Measurements from ENCODE around the gene PDLIM3.
"Not testable (repeated sequence)": the region's sequence is repeated elsewhere in the genome, so short reads cannot be mapped to it uniquely, and the experiment has no call there.

The PDLIM3 gene

DNA sequence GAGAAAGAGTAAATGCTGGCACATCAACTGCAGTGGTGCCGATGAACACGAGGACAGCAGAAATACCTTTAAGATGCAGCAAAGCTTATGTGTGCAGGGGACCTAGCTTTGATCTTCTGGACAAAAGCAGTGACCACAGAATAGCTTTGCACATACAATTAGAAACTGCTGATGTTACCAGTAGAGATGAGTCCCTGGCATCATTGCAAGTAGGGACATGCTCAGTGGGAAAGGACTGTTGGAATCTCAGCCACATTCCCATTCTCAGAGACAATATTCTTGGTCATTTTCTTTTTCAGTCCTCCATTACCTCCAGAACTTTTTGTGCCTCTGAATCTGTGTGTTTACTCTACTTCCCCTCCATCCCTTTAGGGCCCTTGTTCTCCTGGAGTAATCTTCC is 16.9 kb upstream of the PDLIM3 start:
- DNase-seq: no peak

DNA sequence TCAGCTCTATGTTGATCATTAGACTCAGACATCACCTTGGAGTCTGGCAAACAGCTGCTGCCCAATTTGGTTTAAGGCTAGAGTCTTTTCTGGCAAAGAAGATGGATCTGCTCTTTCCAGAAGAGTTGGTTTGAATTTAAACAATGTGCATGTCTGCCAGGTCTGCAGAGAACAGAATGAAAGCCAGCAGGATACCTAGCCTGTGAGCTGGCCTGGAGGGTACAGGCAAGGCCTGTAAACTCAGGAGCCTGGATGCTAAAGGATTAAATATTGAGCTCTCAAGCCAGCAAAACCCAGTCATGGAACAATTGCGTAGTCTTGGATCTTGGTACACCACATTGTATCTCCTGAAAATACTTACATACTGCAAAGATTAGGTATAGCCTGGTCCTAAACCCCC is 15.6 kb upstream of the PDLIM3 start:
- no peak for DNase-seq

DNA sequence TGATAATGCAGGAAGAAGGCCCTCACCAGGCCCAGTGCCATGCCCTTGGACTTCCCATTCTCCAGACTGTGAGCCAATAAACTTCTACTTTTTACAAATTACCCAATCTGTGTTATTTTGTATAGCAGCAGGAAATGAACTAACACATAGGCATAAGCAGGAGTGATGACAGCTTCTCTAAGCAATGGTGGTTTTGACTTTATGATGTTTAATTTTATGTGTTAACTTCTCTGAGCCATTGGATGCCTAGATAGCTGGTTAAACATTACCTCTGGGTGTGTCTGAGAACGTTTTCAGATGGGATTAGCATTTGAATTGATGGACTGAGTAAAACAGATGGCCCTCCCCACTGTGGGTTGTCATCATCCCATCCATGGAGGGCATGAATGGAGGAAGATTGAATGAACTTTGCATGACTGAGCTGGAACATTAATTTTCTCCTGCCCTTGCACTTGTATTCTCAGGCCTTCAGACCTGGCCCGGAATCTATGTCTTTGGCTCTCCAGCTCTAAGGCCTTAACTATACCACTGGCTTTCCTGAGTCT is 13.9 kb upstream of the PDLIM3 start:
- DNase-seq: no peak

DNA sequence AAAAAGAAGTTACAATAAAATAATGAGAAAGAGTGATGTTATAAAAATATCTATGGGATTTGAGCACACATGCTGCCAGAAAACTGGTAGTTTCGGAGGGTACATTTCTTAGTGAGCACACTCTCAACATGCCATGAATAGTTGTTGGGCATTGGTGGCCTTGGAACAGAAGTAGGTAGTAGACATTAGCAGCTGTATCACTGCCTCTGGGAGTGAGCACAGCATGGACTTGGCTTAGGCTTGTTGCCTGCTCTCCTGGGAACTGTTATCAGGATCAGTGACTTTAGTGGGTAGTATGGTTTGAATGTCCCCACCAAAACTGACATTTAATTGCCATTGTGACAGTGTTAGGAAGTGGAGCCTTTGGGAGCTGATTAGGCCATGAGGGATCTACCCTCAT is 13.3 kb upstream of the PDLIM3 start:
- no peak for DNase-seq

DNA sequence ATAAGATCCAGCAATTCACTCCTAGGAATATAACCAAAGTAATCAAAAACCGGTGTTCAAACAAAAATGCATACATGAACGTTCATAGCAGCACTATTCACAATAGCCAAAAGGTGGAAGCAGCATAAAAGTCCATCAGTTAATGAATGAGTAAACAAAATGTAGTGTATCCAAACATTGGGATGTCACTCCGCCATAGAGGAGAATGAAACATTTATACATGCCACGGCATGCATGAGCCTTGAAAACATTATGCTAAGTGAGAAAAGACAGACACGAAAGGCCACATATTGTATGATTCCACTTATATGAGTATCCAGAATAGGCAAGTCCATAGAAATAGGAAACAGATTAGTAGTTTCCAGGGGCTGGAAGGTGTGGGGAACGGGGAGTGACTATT is 11.0 kb upstream of the PDLIM3 start:
- no peak for DNase-seq

DNA sequence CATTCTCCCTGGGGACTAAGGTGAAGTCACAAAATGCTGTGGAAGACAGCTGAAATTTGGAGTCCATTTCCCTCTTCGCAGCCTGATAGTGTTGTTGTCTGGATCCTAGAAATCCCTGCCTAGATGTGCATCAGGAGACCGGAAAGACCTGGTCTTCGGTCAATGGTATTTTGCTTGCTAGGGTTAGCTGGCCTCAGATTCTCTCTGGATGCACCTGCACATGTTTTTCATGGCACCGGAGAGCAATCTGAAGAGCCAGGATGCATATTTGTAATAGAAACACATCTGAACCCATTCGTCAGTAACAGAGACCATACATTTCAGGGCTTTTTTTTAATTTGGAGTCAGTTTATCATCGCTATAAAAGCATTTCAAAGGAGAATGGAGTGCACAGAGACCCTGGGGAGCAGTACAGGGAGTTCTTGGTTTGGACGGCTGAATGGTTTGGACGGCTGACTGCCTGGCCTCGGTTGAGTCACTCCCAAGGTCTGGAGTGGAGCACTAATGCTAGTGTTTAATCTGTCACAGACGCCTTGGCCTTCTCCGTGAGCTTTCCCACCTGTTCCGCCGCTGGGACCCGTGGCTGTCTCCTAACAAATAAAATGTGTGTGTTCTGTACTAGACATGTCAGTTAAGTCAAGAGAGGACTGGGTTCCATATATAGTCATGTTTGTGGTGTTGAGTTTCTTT is 7.5 kb upstream of the PDLIM3 start:
- DNase-seq: no peak

DNA sequence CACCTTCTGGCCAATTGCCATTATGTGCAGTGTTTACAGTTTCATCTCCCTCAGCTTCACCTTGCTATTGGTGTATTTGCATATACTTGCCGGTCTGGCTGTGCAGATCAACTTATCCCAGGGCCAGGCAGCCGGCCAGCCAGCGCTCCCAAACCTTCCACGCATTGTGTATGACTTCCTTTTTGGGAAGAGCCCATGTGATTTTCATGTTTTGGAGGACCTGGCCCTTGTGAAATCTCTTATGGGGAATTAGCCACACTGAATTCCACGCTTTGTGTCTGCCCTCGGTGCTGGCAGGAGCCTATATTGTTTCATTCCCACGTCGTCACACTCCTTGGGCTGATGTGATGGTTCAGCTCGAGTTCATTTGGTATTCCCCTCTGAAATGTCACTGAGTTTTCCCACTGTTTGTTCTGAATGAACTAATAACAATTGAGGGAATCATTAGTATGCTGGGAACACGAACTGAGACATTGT is 6.0 kb upstream of the PDLIM3 start:
- DNase-seq: no peak

DNA sequence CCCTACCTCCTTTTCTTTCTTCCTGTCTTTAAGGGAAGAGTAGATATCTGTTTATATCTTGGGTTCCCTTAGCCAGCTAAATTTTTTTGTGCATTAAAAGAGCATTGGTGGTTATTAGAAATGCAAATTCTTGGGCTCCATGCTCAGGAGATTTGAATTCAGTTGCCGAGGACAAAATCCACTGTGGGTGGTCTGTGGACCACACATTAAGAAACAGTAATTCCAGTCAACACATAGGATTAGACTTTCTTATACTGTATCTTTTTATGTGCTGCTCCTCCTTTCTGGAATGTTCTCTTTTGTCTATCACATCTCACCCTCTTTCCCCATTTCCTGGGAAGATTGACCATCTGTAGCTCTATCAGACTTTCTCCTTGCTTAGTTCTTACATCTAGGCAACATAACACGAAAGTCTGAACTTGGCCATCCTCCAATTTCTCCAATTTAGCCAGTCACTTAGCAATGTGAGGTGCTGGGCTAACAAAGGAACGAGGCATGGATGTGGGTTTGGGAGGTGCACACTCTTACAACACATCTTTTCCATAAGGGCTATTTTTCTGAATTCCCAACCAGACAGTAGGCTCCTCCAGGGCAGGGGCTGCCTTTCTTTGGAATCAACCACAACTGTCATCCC is 5.3 kb upstream of the PDLIM3 start:
- DNase-seq: no peak

DNA sequence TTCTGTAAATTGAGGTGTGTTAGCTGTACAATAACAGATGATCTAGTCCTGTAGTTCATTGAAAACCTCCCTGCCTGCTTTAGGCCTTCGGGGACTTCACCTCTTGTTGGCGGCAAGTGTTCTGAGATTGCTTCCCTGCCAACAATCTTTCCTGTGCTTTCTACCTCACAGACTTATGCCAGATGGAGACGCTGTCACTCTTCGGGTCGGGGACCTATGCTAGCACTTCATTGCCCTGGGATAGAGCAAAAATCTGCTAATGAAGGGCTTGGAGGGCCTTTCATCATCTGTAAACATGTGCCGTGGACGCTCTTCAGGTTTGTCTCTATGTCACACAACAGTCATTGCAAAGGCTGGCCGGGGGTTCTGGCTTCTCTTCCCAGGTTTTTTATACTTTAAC is 4.7 kb upstream of the PDLIM3 start:
- no peak for DNase-seq

DNA sequence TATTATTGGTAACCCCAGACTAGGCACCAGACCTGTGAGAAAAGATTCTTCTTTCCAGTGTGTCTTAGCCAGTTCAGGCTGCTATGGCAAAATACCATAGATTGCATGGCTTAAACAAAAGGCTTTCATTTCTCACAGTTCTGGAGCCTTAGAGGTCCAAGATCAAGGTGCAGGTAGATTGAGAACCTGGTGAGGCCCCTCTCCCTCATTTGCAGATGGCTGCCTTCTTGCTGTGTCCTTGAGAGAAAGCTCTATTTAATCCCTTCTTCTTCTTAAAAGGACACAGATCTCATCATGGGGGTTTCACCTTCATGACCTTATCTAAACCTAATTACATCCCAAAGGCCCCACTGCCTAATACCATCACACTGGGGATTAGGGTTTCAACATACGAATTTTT is 3.5 kb upstream of the PDLIM3 start:
- no peak for DNase-seq

DNA sequence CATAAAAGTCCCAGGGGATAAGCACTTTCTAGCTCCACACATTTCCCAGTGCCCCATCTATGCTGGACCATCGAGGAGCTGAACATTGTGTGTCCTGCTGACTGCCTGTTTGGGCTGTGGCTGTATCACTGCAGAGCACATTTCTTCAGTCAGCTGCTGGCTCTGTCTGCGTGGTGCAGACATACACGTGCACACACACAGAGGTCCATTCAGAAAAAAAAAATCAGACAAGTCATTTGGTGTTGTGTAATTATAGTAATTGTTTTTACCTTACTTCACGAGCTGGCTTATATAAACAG is 1.1 kb upstream of the PDLIM3 start:
- no peak for DNase-seq

DNA sequence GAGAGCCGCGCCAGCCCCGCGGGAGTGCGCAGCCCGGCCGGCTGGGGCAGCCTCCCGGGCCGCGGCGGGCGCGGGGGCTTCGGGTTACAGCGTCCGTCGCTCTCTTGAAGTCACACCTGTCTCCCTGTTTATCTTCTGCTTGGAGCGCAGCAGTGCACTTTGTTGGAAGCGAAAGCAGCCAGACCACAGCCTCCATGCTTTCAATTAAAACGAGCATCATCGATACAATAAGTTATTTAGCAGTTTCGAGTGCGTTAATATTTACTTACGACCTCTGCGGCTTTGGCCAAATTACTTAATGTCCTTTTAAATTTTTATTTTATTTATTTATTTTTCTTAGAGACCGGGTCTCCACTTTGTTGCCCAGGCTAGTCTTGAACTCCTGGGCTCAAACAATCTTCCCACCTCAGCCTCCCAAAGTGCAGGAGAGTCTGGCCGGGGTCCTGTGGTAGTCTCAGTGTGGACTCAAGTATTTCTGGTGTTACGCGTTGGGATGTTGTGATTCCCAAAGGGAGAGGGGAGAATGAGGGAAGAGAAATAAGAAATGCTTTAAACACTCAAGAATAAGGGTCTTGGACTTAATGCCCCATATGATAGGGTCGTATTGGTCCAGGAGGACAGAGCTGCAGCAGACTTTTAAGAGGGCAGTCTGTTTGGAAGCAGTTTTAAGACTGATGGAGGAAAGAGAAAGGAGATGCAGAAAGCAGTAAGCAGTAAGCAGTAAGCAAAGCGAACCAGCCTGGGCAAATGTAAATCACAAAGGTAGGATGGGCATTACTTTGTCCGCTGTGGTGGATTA is 504 bp upstream of the PDLIM3 start:
- DNase-seq: no peak

DNA sequence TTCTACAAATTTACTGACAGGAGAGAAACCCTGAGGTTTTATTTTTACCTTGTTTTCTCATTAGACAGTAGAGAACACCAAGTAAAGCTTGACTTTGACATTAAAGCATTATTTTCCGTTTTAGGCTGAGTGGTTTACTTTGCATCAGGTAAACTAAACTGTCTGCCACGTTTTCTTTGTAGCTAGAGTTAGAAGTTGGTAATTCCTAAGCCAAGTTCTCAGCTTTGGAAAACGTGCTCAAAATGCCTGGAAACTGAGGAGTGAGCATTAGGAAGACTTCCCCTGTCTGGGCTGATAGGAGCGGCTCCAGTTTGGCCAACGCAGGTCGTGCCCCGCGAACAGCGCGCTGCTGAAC is 819 bp downstream of the PDLIM3 start:
- DNase-seq: no peak

DNA sequence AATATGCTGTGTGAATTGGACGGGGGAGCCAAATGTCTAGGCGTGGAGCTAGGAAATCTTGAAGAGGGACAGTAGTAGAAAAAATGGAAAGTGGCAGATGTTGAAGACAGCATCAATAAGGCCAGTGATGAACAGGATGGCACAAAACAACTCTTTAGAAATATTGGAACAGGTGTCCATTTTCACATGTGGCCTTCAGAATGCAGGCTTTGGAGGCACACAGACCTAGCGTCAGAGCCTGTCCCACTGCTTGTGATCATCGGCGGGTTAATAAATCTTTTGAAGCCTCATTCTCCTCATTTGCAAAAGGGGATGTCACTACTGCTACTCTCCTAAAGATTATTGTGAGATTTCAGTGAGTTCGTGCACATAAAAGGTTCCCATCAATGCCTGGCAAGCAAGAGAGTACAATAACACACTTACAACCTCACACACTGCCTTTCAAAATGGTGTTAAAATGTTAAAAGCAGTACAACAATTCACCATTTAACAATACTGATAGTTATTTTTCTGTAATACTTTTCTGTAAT is 2.4 kb downstream of the PDLIM3 start:
- DNase-seq: no peak

DNA sequence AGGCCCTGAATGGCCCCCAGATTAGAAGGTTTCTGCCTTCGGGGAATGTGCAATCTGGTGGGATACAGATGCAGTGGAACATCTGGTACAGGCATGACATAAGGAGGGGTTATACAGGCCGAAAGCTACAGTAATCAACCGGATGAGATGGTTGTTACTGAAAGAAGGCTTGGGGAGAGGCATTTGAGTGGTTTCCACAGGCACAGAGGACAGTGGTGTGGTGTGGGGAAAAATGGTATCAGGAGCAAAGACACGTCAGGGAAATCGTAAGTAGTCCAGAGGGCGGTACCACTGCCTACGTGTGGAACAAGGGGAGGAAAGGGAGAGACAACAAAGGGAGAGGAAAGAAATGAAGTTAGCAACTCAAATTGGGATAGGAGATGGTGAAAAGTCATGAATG is 3.0 kb downstream of the PDLIM3 start:
- no peak for DNase-seq

DNA sequence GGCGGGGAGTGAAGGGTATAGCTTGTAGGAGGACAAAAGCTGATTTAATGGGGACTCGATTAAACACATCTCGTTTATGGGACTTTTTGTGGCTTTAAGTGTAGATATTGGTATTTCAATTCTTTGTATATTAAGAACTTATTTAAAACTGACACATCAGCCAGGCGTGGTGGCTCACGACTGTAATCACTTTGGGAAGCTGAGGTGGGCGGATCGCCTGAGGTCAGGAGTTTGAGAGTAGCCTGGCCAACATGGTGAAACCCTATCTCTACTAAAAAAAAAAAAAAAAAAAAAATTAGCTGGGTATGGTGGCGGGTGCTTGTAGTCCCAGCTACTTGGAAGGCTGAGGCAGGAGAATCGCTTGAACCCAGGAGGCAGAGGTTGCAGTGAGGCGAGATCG is 3.7 kb downstream of the PDLIM3 start:
- not testable (repeated sequence) for DNase-seq

DNA sequence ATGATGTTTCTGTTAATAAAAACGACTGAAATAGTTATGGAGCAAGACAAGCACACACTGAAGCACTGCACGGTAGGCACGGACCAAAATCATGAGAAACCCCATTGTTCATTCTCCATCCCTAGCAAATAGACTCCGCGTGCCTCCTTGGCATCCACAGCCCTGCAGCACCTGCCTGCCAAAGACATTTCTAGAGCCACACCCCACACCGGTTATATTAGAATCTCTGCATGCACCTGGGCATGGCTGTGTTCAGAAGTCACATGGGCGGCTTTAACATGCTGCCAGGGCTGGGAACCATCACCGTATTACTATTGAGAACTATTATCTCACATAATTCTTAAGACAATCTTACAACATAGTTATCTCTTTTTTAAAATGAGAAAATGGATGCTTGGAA is 5.9 kb downstream of the PDLIM3 start:
- no peak for DNase-seq

DNA sequence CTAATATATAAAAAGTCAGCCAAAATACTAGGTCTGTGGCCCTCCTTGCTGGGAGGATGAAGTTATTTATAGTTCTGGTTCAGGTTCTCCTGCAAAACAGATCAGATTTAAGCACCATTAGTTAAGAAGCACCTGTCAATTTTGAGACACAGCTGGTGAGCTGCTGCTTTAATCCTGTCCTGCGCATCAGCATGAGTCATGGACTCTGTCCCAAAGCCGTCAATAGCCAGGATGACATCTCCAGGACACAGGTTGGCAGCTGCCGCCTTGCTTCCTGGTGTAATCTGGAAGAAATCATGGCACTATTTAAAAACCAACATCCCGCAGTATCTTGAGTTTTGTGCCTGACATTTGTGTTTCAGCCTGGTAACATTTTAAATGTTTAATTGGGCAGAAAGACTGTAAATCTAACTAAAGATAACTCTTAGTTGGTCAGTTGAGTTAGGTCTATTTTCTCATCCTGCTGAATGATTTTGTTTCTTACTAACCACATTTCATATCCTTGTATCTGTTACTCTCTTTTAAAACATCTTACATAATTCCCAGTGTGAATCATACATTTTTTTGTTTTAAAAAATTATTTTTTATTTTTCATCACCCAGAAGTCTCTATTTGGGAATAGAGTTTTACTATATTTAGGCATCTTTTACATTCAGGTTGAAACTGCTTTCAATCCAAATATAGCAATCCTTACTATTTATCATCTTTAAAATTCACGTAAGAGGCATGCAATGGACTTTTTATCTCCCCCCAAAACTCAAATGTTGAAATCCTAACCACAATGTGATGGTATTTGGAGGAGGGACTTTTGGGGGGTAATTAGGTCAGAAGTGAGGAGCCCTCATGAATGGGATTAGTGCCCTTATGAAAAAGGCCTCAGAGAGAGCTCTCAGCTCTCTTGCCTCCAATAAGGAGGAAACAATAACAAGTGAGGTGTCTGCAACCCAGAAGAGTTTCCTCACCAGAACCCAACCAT is 10.1 kb downstream of the PDLIM3 start:
- no peak for DNase-seq

DNA sequence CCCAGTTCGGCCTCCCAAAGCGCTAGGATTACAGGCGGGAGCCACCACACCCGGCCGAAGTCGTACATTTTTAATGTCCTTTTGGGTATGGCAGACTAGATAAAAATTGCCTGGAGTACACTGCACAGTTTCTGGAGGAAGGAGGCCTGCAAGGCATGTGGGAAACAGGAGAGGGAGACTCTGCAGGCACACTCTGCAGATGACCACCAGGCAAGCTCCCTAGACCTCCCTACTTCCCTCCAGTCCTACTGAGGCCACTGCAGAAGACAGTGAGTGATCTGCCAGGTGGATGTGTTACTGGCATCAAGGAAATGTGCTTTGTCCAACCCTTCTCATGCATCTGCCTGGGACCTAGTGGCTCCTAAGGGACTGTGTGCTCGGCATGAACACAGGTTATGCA is 11.4 kb downstream of the PDLIM3 start:
- no peak for DNase-seq

DNA sequence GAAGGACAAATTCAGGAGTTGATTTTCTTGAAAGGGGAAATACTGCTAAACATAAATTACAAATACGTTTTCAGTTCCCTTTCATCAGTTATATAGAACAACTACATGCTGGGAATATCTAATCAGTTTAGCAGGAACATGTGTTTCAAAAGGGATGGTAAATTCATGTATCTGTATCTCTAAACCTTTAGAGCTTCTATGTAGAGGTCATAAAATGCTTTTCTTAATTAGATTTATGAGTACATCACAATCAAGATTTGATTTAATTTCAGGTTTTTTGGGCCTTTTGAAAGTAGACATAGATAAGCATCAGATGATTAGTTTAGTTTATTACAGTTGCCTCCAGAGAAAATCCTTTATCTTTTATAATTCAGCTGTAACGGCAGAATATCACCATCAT is 12.9 kb downstream of the PDLIM3 start:
- no peak for DNase-seq

DNA sequence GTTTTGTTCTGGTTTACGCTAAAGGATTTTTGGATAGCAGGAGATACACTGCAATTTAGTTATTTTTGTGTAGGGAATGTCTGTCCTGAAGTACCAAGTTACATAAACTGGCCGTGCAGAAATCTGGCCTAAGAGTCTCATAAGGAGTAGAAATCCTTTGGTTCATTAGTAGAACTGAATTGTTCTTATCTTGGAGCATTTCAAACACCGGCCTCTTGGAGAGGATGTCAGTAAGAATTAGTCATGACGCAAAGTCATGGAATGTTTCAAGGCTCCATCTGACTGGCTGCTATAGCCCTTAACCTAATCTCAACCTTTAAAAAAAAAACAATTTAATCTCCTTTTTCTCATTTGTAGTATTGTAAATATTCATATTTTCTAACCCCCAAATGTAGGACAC is 15.2 kb downstream of the PDLIM3 start:
- DNase-seq: no peak

DNA sequence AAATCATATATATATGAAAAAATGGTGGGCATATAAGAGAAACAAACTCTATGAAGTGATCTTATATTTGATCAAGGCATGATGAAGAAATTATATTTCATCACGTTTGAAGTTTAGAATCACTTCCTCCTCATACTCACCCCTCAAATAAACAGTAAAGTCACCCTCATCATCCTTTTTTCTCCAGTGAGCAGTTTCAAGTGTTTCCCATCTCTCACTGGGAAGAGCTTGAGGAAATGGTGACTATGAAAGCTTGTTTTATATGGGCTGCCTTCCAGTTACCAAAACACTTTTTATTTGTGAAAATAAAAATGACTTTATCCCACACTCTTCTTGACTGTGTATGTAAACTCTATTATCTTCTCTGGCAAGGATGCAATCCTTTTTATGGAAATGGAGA is 16.8 kb downstream of the PDLIM3 start:
- no peak for DNase-seq
